HEK293T (cell line): ENCODE data around the gene TTLL13.

Experiments
- CTCF ChIA-PET: fragments of 350-600 bp; formaldehyde crosslinking; extraction: SDS; loops from one replicate; lab custom pipeline; 2021; ENCODE audit warnings: antibody characterized with exemption, inconsistent platforms; lab: Yijun Ruan, JAX
- POLR2A ChIA-PET: fragments of 350-600 bp; formaldehyde crosslinking; extraction: SDS; loops from one replicate; lab custom pipeline; 2020; ENCODE audit warnings: antibody characterized with exemption, inconsistent platforms; lab: Yijun Ruan, JAX
- DNase-seq: peaks from one replicate; pipeline ENCODE4 v3.0.0; 2012; ENCODE audit warnings: mixed read lengths; ENCODE audit errors: extremely low spot score
- ARNT ChIP-seq: fragments of 450-650 bp; IDR thresholded peaks from 2 replicates; pipeline ENCODE4 v1.6.1; 2017; ENCODE audit warnings: mild to moderate bottlenecking
- BHLHE40 ChIP-seq: fragments of 450-650 bp; IDR thresholded peaks from 2 replicates; pipeline ENCODE4 v1.6.1; 2016; ENCODE audit warnings: mild to moderate bottlenecking, moderate library complexity, borderline replicate concordance
- CTBP1 ChIP-seq: fragments of 450-650 bp; IDR thresholded peaks from 2 replicates; pipeline ENCODE4 v1.6.1; 2016; ENCODE audit warnings: borderline replicate concordance
- ELF4 ChIP-seq: fragments of 450-650 bp; IDR thresholded peaks from 2 replicates; pipeline ENCODE4 v1.6.1; 2017; ENCODE audit warnings: antibody characterized with exemption
- FOXA1 ChIP-seq: fragments of 450-650 bp; IDR thresholded peaks from 2 replicates; pipeline ENCODE4 v1.6.1; 2016; ENCODE audit warnings: mild to moderate bottlenecking
- FOXK2 ChIP-seq: fragments of 450-650 bp; IDR thresholded peaks from 2 replicates; pipeline ENCODE4 v1.6.1; 2016; ENCODE audit warnings: mild to moderate bottlenecking
- FOXM1 ChIP-seq: fragments of 450-650 bp; IDR thresholded peaks from 2 replicates; pipeline ENCODE4 v1.6.1; 2017; ENCODE audit warnings: mild to moderate bottlenecking, borderline replicate concordance
- HDGF ChIP-seq: fragments of 450-650 bp; IDR thresholded peaks from 2 replicates; pipeline ENCODE4 v1.6.1; 2017; ENCODE audit warnings: antibody characterized with exemption, borderline replicate concordance
- L3MBTL2 ChIP-seq: fragments of 450-650 bp; conservative IDR thresholded peaks from 2 replicates; pipeline ENCODE4 v1.6.1; 2016; ENCODE audit warnings: mild to moderate bottlenecking
- LEF1 ChIP-seq: fragments of 450-650 bp; IDR thresholded peaks from 2 replicates; pipeline ENCODE4 v1.6.1; 2017; ENCODE audit warnings: mild to moderate bottlenecking, borderline replicate concordance
- NFRKB ChIP-seq: fragments of 450-650 bp; IDR thresholded peaks from 2 replicates; pipeline ENCODE4 v1.6.1; 2016; ENCODE audit warnings: mild to moderate bottlenecking, moderate library complexity
- SP1 ChIP-seq: fragments of 450-650 bp; IDR thresholded peaks from 2 replicates; pipeline ENCODE4 v1.6.1; 2017
- SUZ12 ChIP-seq: fragments of 450-650 bp; IDR thresholded peaks from 2 replicates; pipeline ENCODE4 v1.6.1; 2016; ENCODE audit warnings: mild to moderate bottlenecking
- TARDBP ChIP-seq: fragments of 450-650 bp; IDR thresholded peaks from 2 replicates; pipeline ENCODE4 v1.6.1; 2016
- ZNF384 ChIP-seq: fragments of 450-650 bp; IDR thresholded peaks from 2 replicates; pipeline ENCODE4 v1.6.1; 2016
- TF ChIP-seq, protein P1 (sequence below): fragments of 450-650 bp; IDR thresholded peaks from 2 replicates; pipeline ENCODE4 v1.6.1; 2016

TTLL13 gene

GRCh38 chr15:90225504-90226234 is 23.7 kb upstream of the TTLL13 start:
- POLR2A ChIA-PET = interaction anchor here (0.5 kb wide), 1 partner anchor 8 kb away, joined by 3 read pairs; the partner anchor contains the start of genes CIB1 and GDPGP1
- CTCF ChIA-PET = no interaction called here
- TF ChIP-seq LEF1 (no peak), L3MBTL2 (no peak)
- DNase-seq = no peak

DNA sequence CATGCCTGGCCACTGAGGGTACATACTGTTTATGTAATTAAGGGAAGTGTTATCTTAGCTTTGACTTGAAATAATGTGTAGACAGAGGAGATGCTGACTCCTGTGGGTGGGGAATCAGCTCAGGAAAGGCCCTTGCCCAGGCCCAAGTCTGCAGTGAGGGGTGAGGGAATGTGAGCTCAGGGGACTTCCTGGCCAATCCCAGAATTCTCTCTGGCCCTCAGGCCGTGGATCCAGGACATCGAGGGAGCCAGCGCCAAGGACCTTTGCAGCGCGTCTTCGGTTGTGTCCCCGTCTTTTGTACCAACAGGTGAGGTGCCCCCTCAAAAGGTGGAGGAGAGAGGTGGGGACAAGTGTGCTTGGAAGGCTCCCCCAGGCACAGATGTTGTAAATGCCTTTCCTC is 22.0 kb upstream of the TTLL13 start:
- ChIA-PET POLR2A (no interaction called here), CTCF (interaction anchor here (0.6 kb wide), 1 partner anchor 304 kb away, joined by 3 read pairs; no protein-coding TSS in a partner anchor)
- TF ChIP-seq LEF1 (no peak), L3MBTL2 (no peak), FOXM1 (no peak), TARDBP (no peak), ELF4 (no peak)
- DNase-seq = no peak

GRCh38 chr15:90227816-90228772 is 21.3 kb upstream of the TTLL13 start:
- no peak for TF ChIP-seq FOXK2
- TF ChIP-seq BHLHE40 = no peak
- no peak for TF ChIP-seq NFRKB
- TF ChIP-seq SUZ12 = no peak
- TF ChIP-seq, protein P1, sequence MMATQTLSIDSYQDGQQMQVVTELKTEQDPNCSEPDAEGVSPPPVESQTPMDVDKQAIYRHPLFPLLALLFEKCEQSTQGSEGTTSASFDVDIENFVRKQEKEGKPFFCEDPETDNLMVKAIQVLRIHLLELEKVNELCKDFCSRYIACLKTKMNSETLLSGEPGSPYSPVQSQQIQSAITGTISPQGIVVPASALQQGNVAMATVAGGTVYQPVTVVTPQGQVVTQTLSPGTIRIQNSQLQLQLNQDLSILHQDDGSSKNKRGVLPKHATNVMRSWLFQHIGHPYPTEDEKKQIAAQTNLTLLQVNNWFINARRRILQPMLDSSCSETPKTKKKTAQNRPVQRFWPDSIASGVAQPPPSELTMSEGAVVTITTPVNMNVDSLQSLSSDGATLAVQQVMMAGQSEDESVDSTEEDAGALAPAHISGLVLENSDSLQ = no peak
- no peak for TF ChIP-seq TARDBP
- no peak for TF ChIP-seq L3MBTL2
- TF ChIP-seq SP1 = no peak
- no peak for TF ChIP-seq FOXM1
- TF ChIP-seq HDGF = no peak
- no peak for TF ChIP-seq ZNF384
- no peak for TF ChIP-seq FOXA1
- CTCF ChIA-PET = no interaction called here
- DNase-seq = no peak
- POLR2A ChIA-PET = no interaction called here

DNA sequence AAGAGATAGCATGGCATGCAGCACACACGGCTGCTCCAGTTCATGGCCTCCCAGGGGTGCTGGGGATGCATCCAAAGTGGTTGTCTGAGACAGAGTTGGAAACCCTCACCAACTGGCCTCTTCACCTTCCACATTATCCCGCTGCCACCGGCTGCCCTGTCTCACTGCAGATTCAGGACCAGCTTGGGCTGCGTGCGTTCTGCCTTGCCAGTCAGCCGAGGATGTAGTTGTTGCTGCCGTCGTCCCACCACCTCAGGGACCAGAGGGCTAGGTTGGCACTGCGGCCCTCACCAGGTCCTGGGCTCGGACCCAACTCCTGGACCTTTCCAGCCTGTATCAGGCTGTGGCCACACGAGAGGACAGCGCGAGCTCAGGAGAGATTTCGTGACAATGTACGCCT is 20.4 kb upstream of the TTLL13 start:
- TF ChIP-seq HDGF (no peak), SP1 (no peak), ELF4 (no peak), TARDBP (no peak), ARNT (no peak), FOXM1 (no peak), L3MBTL2 (no peak), ZNF384 (no peak), FOXA1 (no peak), FOXK2 (no peak), NFRKB (no peak), LEF1 (no peak), SUZ12 (no peak), CTBP1 (no peak), BHLHE40 (no peak)
- TF ChIP-seq, protein P1 = no peak
- POLR2A ChIA-PET = no interaction called here
- no peak for DNase-seq
- CTCF ChIA-PET = no interaction called here

DNA sequence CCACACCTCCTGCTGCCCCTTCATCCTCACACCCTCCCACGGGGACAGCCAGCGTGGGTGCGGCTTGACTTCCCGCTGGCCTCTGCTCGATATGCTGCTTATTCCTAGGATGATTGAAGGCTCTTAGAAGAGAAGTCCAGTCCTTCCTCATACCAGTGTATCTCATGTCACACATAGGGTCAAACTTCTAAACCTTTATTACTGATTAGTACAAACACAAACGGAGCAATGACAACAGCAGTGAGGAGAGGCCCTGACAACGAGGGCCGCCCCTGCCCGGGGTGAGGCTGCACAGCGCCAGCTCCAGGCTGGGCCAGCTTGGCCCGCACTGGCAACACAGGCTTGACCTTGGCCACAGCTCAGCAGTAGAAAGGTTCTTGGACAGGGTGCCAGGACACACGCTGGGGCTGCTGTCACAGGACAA is 19.3 kb upstream of the TTLL13 start:
- ChIA-PET CTCF (interaction anchor here (5.1 kb wide), 1 partner anchor 9 kb away, joined by 37 read pairs; no protein-coding TSS in a partner anchor), POLR2A (interaction anchor here (1.7 kb wide), 1 partner anchor 29 kb away, joined by 4 read pairs; the partner anchor contains the start of gene SEMA4B)
- TF ChIP-seq TARDBP (no peak), FOXK2 (no peak), LEF1 (no peak), ZNF384 (no peak), NFRKB (no peak), FOXA1 (no peak), SP1 (no peak), L3MBTL2 (no peak), ARNT (no peak), CTBP1 (no peak)
- TF ChIP-seq, protein P1 = no peak
- DNase-seq = no peak
